ENCODE results near the gene LYVE1.

Gene LYVE1

DNA sequence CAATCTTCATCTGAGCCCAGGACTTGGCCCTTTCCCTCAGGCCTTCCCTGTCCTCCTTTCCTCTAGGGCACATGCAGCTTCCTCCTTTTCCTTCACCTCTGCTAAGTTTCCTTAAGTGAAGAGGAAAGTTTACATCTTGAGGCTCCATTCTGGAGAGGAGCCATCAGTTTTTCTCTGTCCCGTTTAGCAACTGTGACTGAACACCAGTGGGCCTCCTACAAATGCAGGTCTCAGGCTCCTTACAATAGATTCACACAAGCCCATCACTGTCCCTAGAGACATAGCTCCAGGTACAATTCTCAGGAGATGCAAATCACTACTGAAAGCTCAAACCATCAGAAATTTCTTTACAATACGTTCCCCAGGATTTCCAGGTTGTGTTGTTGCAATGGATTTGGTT lies 23.3 kb upstream of the LYVE1 start:
- no peak for DNase-seq

DNA sequence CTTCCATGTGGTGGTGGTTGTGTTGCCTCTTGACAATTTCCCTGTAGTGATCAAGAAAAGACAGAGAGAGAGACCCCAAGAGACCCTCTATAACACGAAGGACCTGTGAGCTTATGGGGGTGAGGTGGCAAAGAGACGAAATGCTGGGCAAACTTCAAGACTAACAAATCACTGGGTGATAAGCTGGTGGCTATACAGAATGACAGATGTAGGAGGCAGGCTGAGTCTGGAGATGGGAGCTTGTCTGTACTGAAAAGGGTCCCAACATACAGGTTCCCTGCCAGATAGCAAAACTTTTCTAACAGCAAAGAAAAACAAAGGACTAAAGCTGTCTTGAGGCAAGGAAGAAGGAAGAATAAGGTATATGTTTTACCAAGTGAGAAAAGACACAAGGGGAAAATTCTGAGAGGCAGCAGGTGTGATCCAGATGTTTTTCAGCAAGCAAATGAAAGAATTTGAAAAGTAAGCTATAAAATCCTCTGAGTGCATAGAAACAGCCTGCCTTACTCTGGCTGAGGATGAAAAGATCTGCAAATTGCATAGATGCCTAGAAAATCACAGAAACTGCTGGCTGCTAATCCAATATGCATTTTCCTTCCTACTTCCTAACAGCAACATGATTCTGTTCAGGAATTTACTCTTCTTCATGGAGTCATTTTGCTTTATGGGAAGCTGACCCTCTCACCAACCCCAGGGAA lies 21.9 kb upstream of the LYVE1 start:
- DNase-seq: peak; percentile 41

DNA sequence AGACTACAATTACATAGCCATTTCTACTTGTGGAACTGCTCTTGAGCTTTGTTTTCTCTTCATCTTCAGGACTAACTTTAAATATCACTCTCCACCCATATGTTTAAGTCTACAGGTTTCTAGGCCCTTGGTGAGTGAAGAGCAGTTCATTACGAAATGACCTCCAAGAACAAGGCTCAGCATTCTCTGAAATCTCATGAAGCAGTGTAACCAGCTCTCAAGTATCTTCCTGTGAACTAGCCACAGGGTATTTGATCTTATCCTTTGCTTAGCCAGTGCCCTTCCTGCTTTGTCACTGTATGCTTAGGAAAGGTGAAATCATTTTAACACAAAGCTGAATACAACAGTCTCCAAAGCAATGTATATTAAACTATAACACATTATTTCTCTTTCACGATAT lies 20.4 kb upstream of the LYVE1 start:
- no peak for DNase-seq

DNA sequence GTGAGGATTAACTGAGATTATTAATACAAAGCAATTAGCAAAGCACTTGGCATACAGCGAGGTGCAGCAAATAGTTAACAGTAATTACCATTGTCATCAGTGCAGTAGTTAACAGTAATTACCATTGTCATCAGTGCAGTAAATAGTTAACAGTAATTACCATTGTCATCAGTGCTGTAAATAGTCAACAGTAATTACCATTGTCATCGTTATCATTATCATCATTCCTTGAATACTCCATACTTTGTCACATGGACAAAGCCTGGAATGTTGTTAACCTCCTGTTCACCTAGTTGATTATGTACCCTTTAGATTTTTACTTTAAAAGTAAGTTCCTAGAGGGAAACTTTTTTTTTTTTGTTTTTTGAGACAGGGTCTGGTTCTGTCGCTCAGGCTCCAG lies 19.5 kb upstream of the LYVE1 start:
- DNase-seq: no peak

DNA sequence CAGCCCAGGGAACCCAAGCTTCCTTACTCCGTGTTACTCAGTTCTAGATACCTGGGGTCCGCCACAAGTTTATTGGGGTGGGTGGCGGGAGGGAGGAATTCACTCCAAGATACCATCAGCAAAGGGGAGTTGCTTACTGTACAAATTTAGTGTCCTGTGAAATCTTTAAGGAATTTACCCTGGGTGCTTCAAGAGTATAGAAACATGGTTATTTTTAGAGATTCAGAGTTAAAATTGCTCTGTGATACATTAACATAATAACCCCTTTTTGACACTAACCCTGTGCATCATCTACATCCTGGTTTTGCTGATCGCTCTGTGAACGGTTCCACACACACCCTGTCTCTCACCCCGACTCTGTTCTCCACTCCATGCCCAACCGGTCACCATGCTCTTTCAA lies 18.9 kb upstream of the LYVE1 start:
- no peak for DNase-seq

DNA sequence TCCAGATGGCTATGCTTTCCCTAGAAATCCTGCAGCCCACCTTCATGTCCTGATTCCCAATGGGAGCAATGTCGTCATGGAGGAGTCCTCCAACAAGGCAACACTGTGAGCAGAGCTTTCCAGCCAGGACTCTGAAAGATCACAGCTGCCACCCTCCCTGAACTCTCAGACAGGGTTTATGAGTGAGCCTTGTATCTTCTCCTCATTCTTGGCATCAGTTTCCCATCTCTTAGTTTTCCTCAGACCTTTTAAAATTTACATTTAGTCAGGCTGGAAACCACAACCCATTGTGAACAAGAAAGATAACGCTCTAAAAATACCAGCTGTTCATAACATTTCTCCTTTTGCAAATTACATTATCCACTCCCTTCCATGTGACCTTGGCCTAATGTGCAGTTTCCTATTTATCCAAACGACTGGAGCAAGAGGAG lies 15.6 kb upstream of the LYVE1 start:
- no peak for DNase-seq

DNA sequence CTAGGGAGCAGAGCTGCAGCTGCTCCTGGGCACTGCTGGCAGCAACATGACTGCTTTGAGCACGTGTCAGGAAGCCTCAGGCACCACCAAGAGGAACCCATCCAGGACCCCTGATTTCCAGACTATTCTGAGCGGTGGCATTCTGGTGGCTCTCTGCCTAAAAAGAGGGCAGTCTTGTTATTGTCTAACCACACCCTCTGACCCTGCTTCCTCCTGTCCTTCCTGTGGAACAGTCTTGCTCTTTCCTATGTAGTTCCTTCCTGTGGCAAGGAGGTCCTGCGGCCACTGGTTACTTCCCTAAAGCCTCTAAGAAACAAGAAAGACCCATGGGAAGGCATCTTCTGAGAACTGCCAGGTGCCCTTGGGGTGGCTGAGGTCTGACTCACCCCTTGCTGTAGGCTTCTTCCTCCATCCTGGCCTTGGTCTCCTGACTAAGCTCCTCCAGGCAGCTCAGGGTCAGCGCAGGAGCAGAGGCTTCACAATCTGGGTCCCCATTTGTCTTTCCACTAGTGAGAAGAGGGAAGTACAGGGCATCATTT lies 13.1 kb upstream of the LYVE1 start:
- DNase-seq: no peak

DNA sequence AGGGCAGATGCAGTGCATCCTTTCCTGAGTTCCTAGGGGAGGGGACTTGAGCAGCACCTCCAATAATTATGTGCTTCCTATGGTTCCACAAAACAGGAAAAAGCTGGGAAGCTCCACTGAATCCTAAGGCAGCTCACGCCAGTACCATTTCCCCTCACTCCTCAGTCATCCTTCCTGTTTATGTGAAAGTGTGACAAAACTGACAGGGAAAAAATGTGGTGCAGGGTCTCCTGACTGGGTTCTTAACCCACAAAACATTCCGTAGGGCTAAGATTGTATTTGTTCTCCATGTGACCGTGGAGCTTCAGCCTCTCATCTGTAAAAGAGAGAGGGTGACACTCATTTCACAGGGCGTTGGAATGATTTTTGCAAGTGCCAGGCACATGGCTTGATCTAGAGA lies 12.2 kb upstream of the LYVE1 start:
- no peak for DNase-seq

DNA sequence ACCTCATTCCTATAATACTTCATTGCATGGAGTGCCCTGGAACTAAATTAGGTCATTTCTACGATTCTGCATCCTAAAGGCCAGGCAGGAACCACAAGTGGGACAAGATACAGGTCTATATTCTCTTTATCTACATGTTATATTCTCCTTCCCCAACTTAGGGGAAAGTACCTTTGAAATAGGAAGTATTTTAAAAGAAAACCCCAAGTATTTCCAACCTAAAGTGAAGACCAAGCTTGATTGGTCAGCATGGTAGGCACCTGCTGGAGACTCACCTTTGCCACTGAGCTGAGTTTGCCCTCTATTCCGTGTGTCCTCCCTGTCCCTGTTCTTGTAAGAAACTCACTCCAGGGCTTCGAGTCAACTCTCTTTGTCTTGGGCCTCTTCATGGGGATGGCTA lies 11.2 kb upstream of the LYVE1 start:
- DNase-seq: no peak

DNA sequence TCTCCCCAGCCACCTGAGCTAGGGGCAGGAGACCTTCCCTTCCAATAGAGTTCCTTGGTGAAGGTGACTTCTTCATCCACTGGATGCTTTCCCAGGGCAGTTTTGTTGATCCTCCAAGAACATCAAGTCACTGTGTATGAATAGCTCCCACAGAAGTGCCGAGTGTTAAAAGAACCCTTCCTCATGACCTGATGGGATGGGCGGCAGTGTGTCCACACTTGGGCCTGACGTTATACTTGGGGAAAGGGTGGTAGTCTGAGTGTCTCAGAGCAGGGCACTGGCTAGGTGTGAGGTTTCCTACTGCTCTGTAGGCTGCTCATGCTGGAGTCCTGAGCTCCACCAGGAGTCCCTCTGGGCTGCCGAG lies 7.6 kb upstream of the LYVE1 start:
- no peak for DNase-seq

DNA sequence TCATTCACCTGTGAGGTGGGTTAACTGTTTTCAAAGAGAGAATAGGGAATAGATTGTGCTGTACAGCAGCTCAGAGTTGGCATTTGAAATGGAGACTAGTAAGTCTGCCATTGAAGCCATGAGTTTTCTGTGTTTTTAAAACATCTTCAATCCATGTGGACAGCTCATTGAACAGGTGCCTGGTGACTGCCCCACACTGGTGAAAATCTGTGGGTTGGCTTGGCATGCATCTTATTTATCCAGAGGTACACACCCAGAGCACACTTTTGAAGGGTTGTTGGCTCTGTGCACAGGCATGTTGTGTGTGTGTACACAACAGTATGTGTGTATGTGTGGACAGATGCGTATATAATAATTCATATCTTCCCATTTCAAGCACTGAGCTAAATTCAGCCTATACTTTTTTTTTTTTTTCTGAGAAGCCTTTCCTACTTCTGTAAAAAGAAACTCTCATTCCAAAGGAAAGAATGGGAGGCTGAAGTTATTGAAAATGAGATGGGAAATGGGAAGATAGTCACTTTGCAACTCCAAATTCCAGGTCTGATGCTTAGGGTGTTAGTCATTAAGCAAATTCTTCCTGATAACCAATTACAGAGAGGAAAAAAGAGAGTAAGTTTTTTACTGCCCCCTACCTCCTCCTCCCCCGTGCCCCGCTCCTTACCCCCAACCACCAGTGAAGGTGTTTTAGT lies 7.0 kb upstream of the LYVE1 start:
- DNase-seq: no peak

DNA sequence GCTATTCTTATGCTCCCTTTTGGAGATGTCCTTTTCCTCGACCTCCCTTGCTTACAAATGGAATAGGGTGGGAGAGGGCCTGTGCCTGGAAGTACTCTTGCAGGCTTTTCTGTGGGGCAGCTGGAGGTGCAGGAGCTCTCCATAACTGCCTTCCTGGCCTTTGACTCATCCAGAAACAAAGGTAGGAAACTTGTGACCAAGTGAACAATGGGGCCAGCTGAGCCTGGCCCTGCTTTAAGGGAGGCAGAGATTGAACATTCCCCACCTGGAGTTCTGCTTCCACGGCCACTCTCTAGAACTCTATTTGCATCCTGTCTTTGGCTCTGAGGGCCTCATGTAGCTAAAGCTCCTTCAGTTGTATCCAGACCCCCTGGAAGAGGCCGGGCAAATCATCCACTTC lies 5.1 kb upstream of the LYVE1 start:
- DNase-seq: no peak

DNA sequence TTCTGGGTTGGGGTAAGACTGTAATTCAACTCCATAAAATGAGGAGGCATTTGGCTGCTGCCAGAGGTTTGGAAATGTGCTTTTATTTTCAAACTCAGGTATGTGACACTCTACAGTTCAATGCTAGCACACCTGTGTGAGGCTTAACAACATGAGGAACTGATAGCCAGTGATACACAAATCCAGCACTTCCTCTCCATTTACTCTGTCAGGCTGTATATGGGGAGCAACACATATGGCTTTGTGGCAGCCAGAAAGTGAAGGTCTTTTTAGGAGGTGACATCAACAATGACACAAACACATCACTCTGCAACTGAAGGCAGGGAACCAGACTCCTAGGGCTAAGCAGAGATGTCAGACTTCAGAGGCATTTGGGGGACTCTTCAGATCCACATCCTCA lies 4.6 kb upstream of the LYVE1 start:
- no peak for DNase-seq

DNA sequence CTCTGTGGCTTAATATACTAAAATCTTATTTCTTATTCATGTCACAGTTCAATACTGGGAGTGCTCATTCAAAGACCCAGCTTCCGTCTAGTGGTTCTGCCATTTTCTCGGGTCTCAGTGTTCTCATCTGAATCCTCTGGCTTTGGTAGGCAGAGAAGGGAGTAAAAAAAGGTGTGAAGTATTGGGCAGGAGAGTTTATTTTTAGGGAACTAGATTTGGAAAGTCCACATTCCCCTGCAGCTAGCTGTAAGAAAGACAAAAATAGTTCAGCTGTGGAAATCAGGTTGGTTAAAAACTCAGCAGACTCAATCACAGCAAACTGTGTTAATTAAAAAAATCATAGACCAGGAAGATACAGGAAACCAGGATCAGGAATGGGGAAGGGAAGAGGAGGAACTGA lies 4.1 kb upstream of the LYVE1 start:
- no peak for DNase-seq

DNA sequence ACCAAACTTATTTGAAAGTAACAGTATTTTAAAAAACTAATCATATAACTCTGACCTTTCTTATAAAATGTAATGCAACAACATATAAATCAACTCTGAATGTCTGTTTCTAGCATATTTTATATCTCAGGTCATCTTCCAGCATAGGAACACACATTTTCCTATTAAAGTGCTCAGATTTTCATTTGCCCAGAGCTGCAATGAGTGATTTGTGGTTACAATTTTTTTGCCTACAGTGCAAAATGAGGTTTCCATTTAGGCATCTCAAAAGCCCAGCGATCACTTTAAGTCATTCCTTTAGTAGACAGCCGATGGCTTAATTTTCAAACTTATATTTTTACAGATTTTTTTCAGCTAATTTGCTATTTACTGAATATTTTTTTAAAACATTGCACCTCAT lies 1.0 kb downstream of the LYVE1 start:
- DNase-seq: no peak

DNA sequence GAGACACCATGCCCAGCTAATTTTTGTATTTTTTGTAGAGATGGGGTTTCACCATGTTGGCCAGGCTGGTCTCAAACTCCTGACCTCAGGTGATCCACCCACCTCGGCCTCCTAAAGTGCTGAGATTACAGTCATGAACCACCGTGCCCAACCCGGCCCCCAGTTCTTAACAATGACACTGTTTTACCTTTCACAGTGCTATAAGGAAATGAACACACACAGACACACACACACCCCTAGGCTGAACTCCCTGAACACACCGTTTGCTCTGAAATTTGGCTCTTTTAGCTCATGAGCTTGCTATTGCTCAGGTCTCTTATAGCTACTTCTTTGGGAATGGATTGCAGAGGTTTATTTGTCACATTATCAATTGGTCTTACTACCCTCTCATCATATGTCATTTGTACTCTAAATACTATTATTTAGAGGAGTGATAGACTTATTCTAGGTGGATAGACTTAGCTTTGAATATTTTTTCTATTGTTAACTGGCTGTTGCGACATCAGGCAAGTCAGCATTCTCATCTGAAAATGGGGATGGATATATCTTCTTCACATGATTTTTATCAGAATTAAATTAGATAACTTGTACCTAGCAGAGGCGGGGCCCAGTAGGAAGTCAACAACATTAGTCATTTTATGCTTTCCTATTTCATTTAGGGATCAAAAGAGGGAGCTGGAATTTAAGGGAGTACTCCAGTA lies 2.1 kb downstream of the LYVE1 start:
- no peak for DNase-seq

DNA sequence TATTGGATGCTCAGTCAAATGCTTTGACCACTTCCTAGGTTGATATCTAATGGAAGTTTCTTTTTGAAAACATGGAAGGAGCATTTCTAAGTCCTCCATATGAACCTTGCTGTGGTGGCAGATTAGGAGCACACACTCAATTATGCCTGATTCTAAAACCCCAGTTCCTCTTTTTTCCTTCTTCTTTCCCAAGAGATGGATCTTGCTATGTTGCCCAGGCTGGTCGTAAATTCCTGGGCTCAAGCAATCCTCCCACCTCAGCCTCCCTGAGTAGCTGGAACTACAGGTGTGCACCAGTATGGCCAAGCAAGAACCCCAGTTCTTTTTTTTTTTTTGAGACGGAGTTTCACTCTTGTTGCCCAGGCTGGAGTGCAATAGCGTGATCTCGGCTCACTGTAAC lies 3.0 kb downstream of the LYVE1 start:
- no peak for DNase-seq

DNA sequence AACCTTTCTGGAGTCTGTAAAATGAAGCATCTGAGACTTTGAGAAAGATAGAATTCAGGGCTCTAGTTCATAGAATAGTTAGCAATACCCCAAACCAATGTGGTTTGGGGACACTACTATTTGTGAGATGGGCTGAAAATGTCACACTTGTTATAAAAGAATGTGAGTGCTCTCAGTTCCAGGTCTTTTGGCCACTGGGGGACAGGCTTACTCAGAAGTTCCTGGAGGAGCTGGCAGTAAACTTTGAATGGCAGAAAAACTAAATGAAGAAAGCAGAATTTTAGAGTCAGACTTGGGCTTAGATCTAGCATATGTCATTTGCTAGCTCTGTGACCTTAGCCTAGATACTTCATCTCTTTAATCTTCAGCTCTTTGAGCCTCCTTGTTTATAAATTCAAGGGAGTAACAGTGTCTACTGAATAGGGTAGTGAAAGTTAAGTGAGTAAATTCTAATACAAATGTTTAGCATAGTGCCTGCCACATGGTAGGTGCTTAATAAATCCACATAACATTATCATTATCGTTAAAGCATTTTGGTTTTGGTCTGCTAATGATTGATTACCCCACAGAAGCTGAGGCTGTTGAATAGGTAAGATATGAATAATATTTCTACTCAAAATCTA lies 3.7 kb downstream of the LYVE1 start:
- peak; percentile 41 for DNase-seq

DNA sequence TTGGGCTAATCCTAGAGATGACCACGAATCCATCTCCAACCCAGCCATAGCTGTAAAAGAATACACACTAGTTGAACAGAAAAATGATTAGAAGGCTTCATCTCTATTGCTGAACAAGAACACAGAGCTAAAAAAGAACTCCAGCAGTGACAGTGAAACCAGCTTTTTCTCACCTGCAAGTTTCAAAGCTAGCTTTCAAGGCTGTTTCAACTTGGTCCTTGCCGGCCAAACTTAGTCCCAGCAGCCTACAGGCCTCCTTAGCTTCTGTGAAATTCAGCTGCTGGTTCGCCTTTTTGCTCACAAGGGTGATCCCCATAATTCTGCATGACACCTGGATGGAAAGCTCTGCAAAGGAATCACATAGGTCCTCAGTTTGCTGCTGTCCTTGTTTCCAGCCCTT lies 4.4 kb downstream of the LYVE1 start:
- DNase-seq: no peak

DNA sequence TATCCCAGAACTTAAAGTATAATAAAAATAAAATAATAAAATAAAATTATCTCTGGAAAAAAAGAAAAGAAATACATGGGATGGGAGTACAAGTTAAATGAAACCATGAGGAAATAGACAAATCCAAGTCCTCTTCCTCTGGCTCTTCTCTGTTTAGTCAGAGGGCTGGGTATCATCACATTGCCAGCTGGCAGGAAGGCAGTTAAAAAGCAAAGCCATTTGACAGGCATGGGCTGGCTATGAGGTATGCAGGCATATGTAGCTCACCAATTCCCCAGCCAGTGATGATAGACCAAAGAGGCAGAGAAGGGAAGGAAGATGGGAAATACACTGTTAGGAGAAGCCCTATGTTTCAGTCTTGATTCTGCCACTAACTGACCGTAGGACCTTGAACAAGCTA lies 6.5 kb downstream of the LYVE1 start:
- DNase-seq: no peak

DNA sequence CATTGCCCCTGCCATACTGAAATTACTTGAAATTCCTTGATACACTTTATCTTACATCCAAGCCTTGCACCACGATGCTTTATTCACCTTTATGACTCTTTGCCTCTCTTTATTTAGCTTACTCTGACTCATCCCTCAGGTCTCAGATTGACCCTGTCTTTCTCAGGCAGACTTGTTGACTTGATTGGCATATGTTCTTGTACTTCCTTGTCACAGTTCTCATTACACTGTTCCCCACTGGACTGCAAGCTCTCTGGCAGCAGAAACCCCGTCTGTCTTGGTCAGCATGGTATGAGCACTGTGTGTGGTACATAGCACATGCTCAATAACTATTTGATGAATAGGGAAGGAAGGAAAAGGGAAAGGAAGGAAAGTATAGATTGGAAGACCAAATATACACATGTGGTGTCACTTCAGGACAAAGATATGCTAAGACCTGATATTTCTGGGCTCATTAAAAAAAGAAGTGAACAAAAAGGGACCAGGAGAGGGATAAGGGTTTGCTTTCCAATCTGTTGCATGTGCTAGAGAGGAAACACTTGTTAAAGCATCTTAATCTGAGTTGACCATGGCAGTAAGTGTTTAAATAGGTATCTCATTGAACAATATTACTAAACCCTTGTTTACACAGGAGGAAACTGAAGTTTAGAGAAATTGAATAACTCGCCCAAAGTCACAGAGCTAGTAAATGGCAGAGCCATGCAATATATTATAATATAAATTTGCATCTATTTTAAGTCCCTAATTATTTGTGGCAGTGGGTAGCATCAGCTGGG lies 7.2 kb downstream of the LYVE1 start:
- DNase-seq: no peak

DNA sequence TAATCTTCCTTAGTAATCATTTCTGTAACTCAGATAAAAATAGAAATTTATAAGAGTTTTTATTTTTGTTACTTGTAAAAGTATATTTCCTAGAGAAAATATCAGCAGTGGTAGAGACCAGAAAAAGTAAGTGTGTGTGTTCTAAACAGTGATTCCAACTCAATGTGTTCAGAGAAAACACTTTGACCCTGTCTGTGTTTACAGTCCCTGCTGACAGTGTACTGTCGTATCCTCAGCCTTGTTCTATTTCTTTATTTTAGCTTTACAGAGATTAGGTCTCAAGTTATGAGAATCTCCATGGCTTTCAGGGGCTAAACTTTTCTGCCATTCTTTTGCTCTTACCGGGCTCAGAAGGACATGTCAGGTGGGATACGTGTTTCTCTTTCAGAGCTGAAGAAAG lies 10.2 kb downstream of the LYVE1 start:
- DNase-seq: no peak

DNA sequence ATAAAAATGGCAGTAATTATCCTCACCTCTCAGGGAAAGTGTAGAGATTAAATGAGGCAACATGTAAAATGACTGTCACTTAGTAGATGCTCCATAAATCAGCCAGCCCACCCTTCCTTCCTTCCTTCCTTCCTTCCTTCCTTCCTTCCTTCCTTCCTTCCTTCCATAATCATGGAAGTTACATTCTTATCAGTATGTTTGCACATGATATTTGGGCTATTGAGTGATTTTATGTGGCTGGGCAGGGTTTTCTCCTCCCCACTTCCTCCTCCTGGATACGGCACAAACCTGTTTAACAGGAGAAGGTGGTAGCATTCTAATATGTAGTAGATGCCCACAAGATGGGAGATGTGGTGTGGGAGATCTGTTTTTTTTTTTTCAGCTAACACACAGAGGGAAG lies 11.9 kb downstream of the LYVE1 start:
- DNase-seq: no peak

Data from RPMI8226 (cell line).